ENCODE measurements around the gene MSLN.

- TF ChIP-seq CTCF (IDR thresholded peaks at IDR 0.05) (no peak), POLR2A (IDR thresholded peaks at IDR 0.05; ENCODE audit: low read depth) (no peak), EP300 (IDR thresholded peaks at IDR 0.05) (no peak)
These were observed 11.5 kb upstream of the MSLN start for GRCh38 chr16:749010-749409.

Data from esophagus muscularis mucosa (tissue), 4 donors.